HG02938 (cell line): ENCODE results near the gene MRC2.
A peak's percentile ranks its signal among the peaks of the same experiment; 100 is the strongest.
"Not testable (repeated sequence)": the region's sequence is repeated elsewhere in the genome, so short reads cannot be mapped to it uniquely, and the experiment has no call there.

Experiments
- ATAC-seq: cut with Tn5 transposase; IDR thresholded peaks from one replicate; pipeline ENCODE4 v1.9.1; 2021; ENCODE audit warnings: mild to moderate bottlenecking, moderate library complexity; ENCODE audit not compliant: unreplicated experiment

The MRC2 gene

GRCh38 chr17:62698459-62698858 lies 71.0 kb downstream of the MRC2 start:
- ATAC-seq, result not testable (repeated sequence)

- no peak for ATAC-seq
These were observed 73.7 kb downstream of the MRC2 start for GRCh38 chr17:62700964-62701705.

- ATAC-seq, result no peak
These were observed 74.2 kb downstream of the MRC2 start for GRCh38 chr17:62701706-62702085.

- no peak for ATAC-seq
These were observed 75.3 kb downstream of the MRC2 start for GRCh38 chr17:62702746-62703260.

GRCh38 chr17:62703261-62703775 lies 75.8 kb downstream of the MRC2 start:
- ATAC-seq, result peak; percentile 27

GRCh38 chr17:62703776-62704380 lies 76.4 kb downstream of the MRC2 start:
- peak; percentile 76 for ATAC-seq

- ATAC-seq, result peak; percentile 13
These were observed 77.0 kb downstream of the MRC2 start for GRCh38 chr17:62704381-62704971.

GRCh38 chr17:62705156-62705777 lies 77.8 kb downstream of the MRC2 start:
- ATAC-seq, result no peak

GRCh38 chr17:62705778-62706597 lies 78.5 kb downstream of the MRC2 start:
- no peak for ATAC-seq

GRCh38 chr17:62706598-62707424 lies 79.3 kb downstream of the MRC2 start:
- ATAC-seq, result no peak

- no peak for ATAC-seq
These were observed 79.9 kb downstream of the MRC2 start for GRCh38 chr17:62707425-62707739.

GRCh38 chr17:62708587-62708986 lies 81.1 kb downstream of the MRC2 start:
- no peak for ATAC-seq

- ATAC-seq, result no peak
These were observed 84.7 kb downstream of the MRC2 start for GRCh38 chr17:62712171-62712581.

GRCh38 chr17:62713086-62713881 lies 85.8 kb downstream of the MRC2 start:
- ATAC-seq, result no peak

GRCh38 chr17:62714016-62714777 lies 86.7 kb downstream of the MRC2 start:
- ATAC-seq, result no peak

- ATAC-seq, result no peak
These were observed 88.5 kb downstream of the MRC2 start for GRCh38 chr17:62715882-62716390.

GRCh38 chr17:62716834-62717588 lies 89.5 kb downstream of the MRC2 start:
- ATAC-seq, result no peak

GRCh38 chr17:62717589-62717855 lies 90.1 kb downstream of the MRC2 start:
- no peak for ATAC-seq
